Endothelial cell (in vitro differentiated cells): Measurements from ENCODE around the gene KRTAP4-11. TPM values are rescaled to one million over a fixed set of nuclear protein-coding genes. Genes with fewer than 3 reads are reported as not detected.

Experiments used
- DNase-seq: peaks from one replicate; pipeline ENCODE4 v3.0.0; 2021; ENCODE audit warnings: low spot score
- H3K27ac Mint-ChIP-seq: one replicate; pipeline ENCODE4 v1.8.0; 2021; ENCODE audit warnings: mixed read lengths, inconsistent platforms; ENCODE audit not compliant: unreplicated experiment
- H3K27me3 Mint-ChIP-seq: one replicate; pipeline ENCODE4 v1.8.0; 2021; ENCODE audit warnings: mild to moderate bottlenecking, moderate library complexity, mixed read lengths, inconsistent platforms; ENCODE audit not compliant: unreplicated experiment
- H3K36me3 Mint-ChIP-seq: one replicate; pipeline ENCODE4 v1.8.0; 2021; ENCODE audit warnings: mild to moderate bottlenecking, low read depth, mixed read lengths, inconsistent platforms; ENCODE audit not compliant: unreplicated experiment
- H3K4me1 Mint-ChIP-seq: one replicate; pipeline ENCODE4 v1.8.0; 2021; ENCODE audit warnings: mild to moderate bottlenecking, mixed read lengths, inconsistent platforms; ENCODE audit not compliant: unreplicated experiment
- H3K4me3 Mint-ChIP-seq: one replicate; pipeline ENCODE4 v1.8.0; 2021; ENCODE audit warnings: mild to moderate bottlenecking, mixed read lengths, inconsistent platforms; ENCODE audit not compliant: unreplicated experiment
- H3K9me3 Mint-ChIP-seq: one replicate; pipeline ENCODE4 v1.8.0; 2021; ENCODE audit warnings: mixed read lengths, inconsistent platforms; ENCODE audit not compliant: unreplicated experiment
- CTCF ChIP-seq: fragments of 200-600 bp; sonication (generic); IDR thresholded peaks from one replicate; pipeline ENCODE4 v1.5.0; 2021; ENCODE audit warnings: antibody characterized with exemption; ENCODE audit not compliant: unreplicated experiment
- total RNA-seq: library from RNA; stranded (reverse); fragmentation: NEBNext Ultra II Directional; extraction: Animal tissue kit (Norgen Biotek cat#: 25700); gene quantifications from one replicate; pipeline ENCODE4 v1.2.1, GENCODE V29; 2021; ENCODE audit not compliant: unreplicated experiment

KRTAP4-11 gene
- total RNA-seq, 1 donor from 2014 or later, result not detected

GRCh38 chr17:41067281-41067680, 50.9 kb downstream of the KRTAP4-11 start:
- H3K9me3 Mint-ChIP-seq, result no peaks in the 10 kb centered on the region
- H3K27me3 Mint-ChIP-seq, result peaks cover 5% of the 10 kb centered on the region
- no peak overlapping the region for H3K27ac Mint-ChIP-seq
- DNase-seq, result no peak
- no peak overlapping the region for H3K4me3 Mint-ChIP-seq
- no peaks in the 10 kb centered on the region for H3K4me1 Mint-ChIP-seq
- no peaks in the 10 kb centered on the region for H3K36me3 Mint-ChIP-seq
- no peak for TF ChIP-seq CTCF

Other genes with a start within 250 kb of the KRTAP4-11 start
- gene KRT20, start 233.1 kb downstream of the KRTAP4-11 start, total RNA-seq, result not detected
- not detected for gene KRT23, start 180.7 kb downstream of the KRTAP4-11 start, total RNA-seq
- gene KRT39, start 151.4 kb downstream of the KRTAP4-11 start, total RNA-seq, result 0.15 TPM
- not detected for gene KRT40, start 134.0 kb downstream of the KRTAP4-11 start, total RNA-seq
- gene KRTAP3-3, start 124.2 kb downstream of the KRTAP4-11 start, total RNA-seq, result not detected
- not detected for gene KRTAP3-2, start 118.5 kb downstream of the KRTAP4-11 start, total RNA-seq
- gene KRTAP3-1, start 109.2 kb downstream of the KRTAP4-11 start, total RNA-seq, result not detected
- not detected for gene KRTAP1-5, start 91.2 kb downstream of the KRTAP4-11 start, total RNA-seq
- not detected for gene KRTAP1-4, start 88.2 kb downstream of the KRTAP4-11 start, total RNA-seq
- gene KRTAP1-3, start 83.5 kb downstream of the KRTAP4-11 start, total RNA-seq, result not detected
- gene KRTAP1-1, start 76.9 kb downstream of the KRTAP4-11 start, total RNA-seq, result not detected
- gene KRTAP2-1, start 71.1 kb downstream of the KRTAP4-11 start, total RNA-seq, result not detected
- not detected for gene KRTAP2-2, start 63.1 kb downstream of the KRTAP4-11 start, total RNA-seq
- not detected for gene KRTAP2-3, start 58.3 kb downstream of the KRTAP4-11 start, total RNA-seq
- gene KRTAP2-4, start 52.5 kb downstream of the KRTAP4-11 start, total RNA-seq, result not detected
- not detected for gene KRTAP4-7, start 34.2 kb downstream of the KRTAP4-11 start, total RNA-seq
- gene KRTAP4-8, start 20.2 kb downstream of the KRTAP4-11 start, total RNA-seq, result not detected
- gene KRTAP4-16, start 16.2 kb downstream of the KRTAP4-11 start, total RNA-seq, result not detected
- gene KRTAP4-9, start 13.0 kb downstream of the KRTAP4-11 start, total RNA-seq, result not detected
- gene KRTAP4-12, start 5.8 kb upstream of the KRTAP4-11 start, total RNA-seq, result not detected
- not detected for gene KRTAP4-6, start 22.2 kb upstream of the KRTAP4-11 start, total RNA-seq
- gene KRTAP4-5, start 31.5 kb upstream of the KRTAP4-11 start, total RNA-seq, result not detected
- gene KRTAP4-4, start 42.4 kb upstream of the KRTAP4-11 start, total RNA-seq, result not detected
- gene KRTAP4-3, start 49.8 kb upstream of the KRTAP4-11 start, total RNA-seq, result not detected
- not detected for gene KRTAP4-2, start 59.8 kb upstream of the KRTAP4-11 start, total RNA-seq
- gene KRTAP4-1, start 66.5 kb upstream of the KRTAP4-11 start, total RNA-seq, result not detected
- not detected for gene KRTAP9-1, start 71.5 kb upstream of the KRTAP4-11 start, total RNA-seq
- not detected for gene KRTAP9-2, start 108.3 kb upstream of the KRTAP4-11 start, total RNA-seq
- not detected for gene KRTAP9-3, start 114.1 kb upstream of the KRTAP4-11 start, total RNA-seq
- gene KRTAP9-8, start 119.6 kb upstream of the KRTAP4-11 start, total RNA-seq, result not detected
- not detected for gene KRTAP9-4, start 131.3 kb upstream of the KRTAP4-11 start, total RNA-seq
- not detected for gene KRTAP9-9, start 137.0 kb upstream of the KRTAP4-11 start, total RNA-seq
- not detected for gene KRTAP9-6, start 147.0 kb upstream of the KRTAP4-11 start, total RNA-seq
- not detected for gene KRTAP9-7, start 157.3 kb upstream of the KRTAP4-11 start, total RNA-seq
- gene KRTAP29-1, start 184.5 kb upstream of the KRTAP4-11 start, total RNA-seq, result not detected
- gene KRTAP16-1, start 190.9 kb upstream of the KRTAP4-11 start, total RNA-seq, result not detected
- not detected for gene KRTAP17-1, start 197.3 kb upstream of the KRTAP4-11 start, total RNA-seq
- not detected for gene KRT33A, start 232.5 kb upstream of the KRTAP4-11 start, total RNA-seq